A549 (cell line): ENCODE measurements around the gene MAPK1. TPM values are rescaled to one million over a fixed set of nuclear protein-coding genes. Genes with fewer than 3 reads are reported as not detected.

Source experiments
- ATAC-seq, 2 experiments: fragments of 200-7000 bp in 1 of 2; fragments of >200 bp in 1 of 2; cut with Nextera tagmentation in 1 of 2; cut with Tn5 transposase in 1 of 2; 3 replicates each; pipeline versions ENCODE4 v1.8.0 to v1.9.1; 2018 to 2020; ENCODE audit warnings: mild to moderate bottlenecking in 1 of 2, moderate library complexity in 1 of 2
- CTCF ChIA-PET: fragments of 300-600 bp; sonication (Branson Sonifier 250); formaldehyde crosslinking; extraction: SDS; loops from one replicate; lab custom pipeline; 2021; ENCODE audit warnings: antibody characterized with exemption, inconsistent platforms; lab: Yijun Ruan, JAX
- POLR2A ChIA-PET: fragments of 350-600 bp; formaldehyde crosslinking; extraction: SDS; loops from one replicate; lab custom pipeline; 2021; ENCODE audit warnings: antibody characterized with exemption, inconsistent platforms; lab: Yijun Ruan, JAX
- DNase-seq, 2 experiments: peaks; one replicate each; pipeline versions ENCODE4 v3.0.0 to v3.0.0-alpha.2; 2011 to 2016; ENCODE audit warnings: low read depth in 1 of 2, low spot score in 1 of 2
- FAIRE-seq: peaks from 2 replicates; lab custom pipeline; 2011; peaks lifted over from hg19 to GRCh38; lab: Jason Lieb, UNC
- H3K27ac ChIP-seq, 2 experiments: fragments of >200 bp; sonication (Bioruptor Twin); formaldehyde crosslinking; 3 replicates each; pipeline ENCODE4 v1.5.1; 2016 to 2017
- H3K4me1 ChIP-seq: fragments of >200 bp; sonication (Bioruptor Twin); formaldehyde crosslinking; 3 replicates; pipeline ENCODE4 v1.6.1; 2016
- H3K4me2 ChIP-seq: fragments of >200 bp; sonication (Bioruptor Twin); formaldehyde crosslinking; 3 replicates; pipeline ENCODE4 v1.6.1; 2016
- H3K4me3 ChIP-seq: fragments of >200 bp; sonication (Bioruptor Twin); formaldehyde crosslinking; 3 replicates; pipeline ENCODE4 v1.5.1; 2016
- H3K9me3 ChIP-seq: fragments of >200 bp; sonication (Bioruptor Twin); formaldehyde crosslinking; 3 replicates; pipeline ENCODE4 v1.6.1; 2016
- BHLHE40 ChIP-seq: IDR thresholded peaks from 2 replicates; pipeline ENCODE4 v1.6.1; 2012; ENCODE audit warnings: low read depth, low read length, inconsistent platforms
- CEBPB ChIP-seq, 2 experiments: fragments of >200 bp in 1 of 2; sonication (Bioruptor Twin) in 1 of 2; formaldehyde crosslinking in 1 of 2; IDR thresholded peaks; 2 replicates each; pipeline ENCODE4 v1.6.1; 2012 to 2016
- CHD4 ChIP-seq: fragments of 200-600 bp; sonication (generic); IDR thresholded peaks from 2 replicates; pipeline ENCODE4 v1.6.1; 2016; ENCODE audit warnings: antibody characterized with exemption, mild to moderate bottlenecking, borderline replicate concordance
- FOXS1 ChIP-seq: fragments of 250-450 bp; sonication (Bioruptor Pico); IDR thresholded peaks from 2 replicates; pipeline ENCODE4 v1.5.0; 2020; ENCODE audit warnings: mild to moderate bottlenecking, moderate library complexity
- GATA3 ChIP-seq: IDR thresholded peaks from 2 replicates; pipeline ENCODE4 v1.6.1; 2012; ENCODE audit warnings: borderline replicate concordance
- HOXB5 ChIP-seq: fragments of 250-450 bp; sonication (Bioruptor Pico); IDR thresholded peaks from 2 replicates; pipeline ENCODE4 v1.5.0; 2020; ENCODE audit warnings: mild to moderate bottlenecking, moderate library complexity
- KDM1A ChIP-seq: fragments of 200-600 bp; sonication (generic); IDR thresholded peaks from 2 replicates; pipeline ENCODE4 v1.6.1; 2016; ENCODE audit warnings: low read depth, mild to moderate bottlenecking
- NFE2L2 ChIP-seq: fragments of 150-350 bp; conservative IDR thresholded peaks from 2 replicates; pipeline ENCODE4 v1.6.1; 2014; ENCODE audit warnings: low read length
- NPAS2 ChIP-seq: fragments of 250-450 bp; sonication (Bioruptor Pico); IDR thresholded peaks from 2 replicates; pipeline ENCODE4 v1.8.0; 2022; ENCODE audit warnings: mild to moderate bottlenecking, moderate library complexity, borderline replicate concordance
- NR3C1 ChIP-seq: fragments of >200 bp; sonication (Bioruptor Twin); formaldehyde crosslinking; IDR thresholded peaks from 3 replicates; pipeline ENCODE4 v1.6.1; 2017
- PHF8 ChIP-seq: fragments of 200-600 bp; sonication (generic); IDR thresholded peaks from 2 replicates; pipeline ENCODE4 v1.6.1; 2016; ENCODE audit warnings: low read depth, mild to moderate bottlenecking, antibody characterized with exemption, moderate library complexity, borderline replicate concordance
- RAD21 ChIP-seq, 2 experiments: fragments of >200 bp in 1 of 2; sonication (Bioruptor Twin) in 1 of 2; formaldehyde crosslinking in 1 of 2; IDR thresholded peaks in 1 of 2; conservative IDR thresholded peaks in 1 of 2; 2 replicates in 1 of 2; 3 replicates in 1 of 2; pipeline ENCODE4 v1.6.1; 2012 to 2018; ENCODE audit warnings: inconsistent platforms in 1 of 2
- RARB ChIP-seq: fragments of 250-450 bp; sonication (Bioruptor Pico); IDR thresholded peaks from 2 replicates; pipeline ENCODE4 v1.8.0; 2021; ENCODE audit warnings: mild to moderate bottlenecking, moderate library complexity
- RFX5 ChIP-seq: fragments of 450-650 bp; IDR thresholded peaks from 2 replicates; pipeline ENCODE4 v1.7.1; 2014; ENCODE audit warnings: antibody characterized with exemption, mild to moderate bottlenecking, moderate library complexity
- RNF2 ChIP-seq: fragments of 200-600 bp; sonication (generic); IDR thresholded peaks from 2 replicates; pipeline ENCODE4 v1.6.1; 2016; ENCODE audit warnings: low read depth, mild to moderate bottlenecking, antibody characterized with exemption, moderate library complexity, borderline replicate concordance
- SREBF2 ChIP-seq: fragments of 450-650 bp; IDR thresholded peaks from 2 replicates; pipeline ENCODE4 v1.6.1; 2014; ENCODE audit warnings: mild to moderate bottlenecking, moderate library complexity
- ZC3H11A ChIP-seq: fragments of 450-650 bp; IDR thresholded peaks from 2 replicates; pipeline ENCODE4 v1.6.1; 2014; ENCODE audit warnings: antibody characterized with exemption, mild to moderate bottlenecking
- ZNF302 ChIP-seq: fragments of 250-450 bp; sonication (Bioruptor Pico); IDR thresholded peaks from 2 replicates; pipeline ENCODE4 v1.9.0; 2021; ENCODE audit warnings: inconsistent platforms, mild to moderate bottlenecking, moderate library complexity
- ZSCAN20 ChIP-seq: fragments of 250-450 bp; sonication (Bioruptor Pico); IDR thresholded peaks from 2 replicates; pipeline ENCODE4 v1.8.0; 2022; ENCODE audit warnings: mild to moderate bottlenecking, moderate library complexity
- WGBS: methylation state at CpG from one replicate; pipeline ENCODE4 v1.1.6; 2017; ENCODE audit errors: missing lambda C conversion rate; 5-methylcytosine and 5-hydroxymethylcytosine counted together
- polyA plus RNA-seq, 4 experiments: library from polyadenylated mRNA; depleted of rRNA in 3 of 4; stranded (reverse); fragments of >200 nt; fragmentation: RNase III in 1 of 4; extraction: RNeasy Plus Mini Kit Qiagen cat#74134 plus additional on column Dnase treatment in 1 of 4; gene quantifications; 2 replicates in 3 of 4; 3 replicates in 1 of 4; pipeline ENCODE4 v1.2.3, GENCODE V29; 2011 to 2017
- TF ChIP-seq, protein P1 (sequence below): IDR thresholded peaks from 2 replicates; pipeline ENCODE4 v1.6.1; 2012
- TF ChIP-seq, protein P2 (sequence below): IDR thresholded peaks from 2 replicates; pipeline ENCODE4 v1.6.1; 2012; ENCODE audit warnings: low read depth, borderline replicate concordance
- TF ChIP-seq, protein P3 (sequence below): fragments of 200-600 bp; sonication (generic); IDR thresholded peaks from 2 replicates; pipeline ENCODE4 v1.6.1; 2016; ENCODE audit warnings: antibody characterized with exemption, mild to moderate bottlenecking, moderate library complexity
- TF ChIP-seq, protein P4 (sequence below): fragments of 450-650 bp; IDR thresholded peaks from 2 replicates; pipeline ENCODE4 v1.6.1; 2014; ENCODE audit warnings: antibody characterized with exemption
- TF ChIP-seq, protein P5 (sequence below): fragments of >200 bp; sonication (Bioruptor Twin); formaldehyde crosslinking; IDR thresholded peaks from 2 replicates; pipeline ENCODE4 v1.6.1; 2016

Gene MAPK1
- polyA plus RNA-seq, 2 of the 4 experiments (the other 2 are of a cell fraction): 28.8 to 85.5 TPM

DNA sequence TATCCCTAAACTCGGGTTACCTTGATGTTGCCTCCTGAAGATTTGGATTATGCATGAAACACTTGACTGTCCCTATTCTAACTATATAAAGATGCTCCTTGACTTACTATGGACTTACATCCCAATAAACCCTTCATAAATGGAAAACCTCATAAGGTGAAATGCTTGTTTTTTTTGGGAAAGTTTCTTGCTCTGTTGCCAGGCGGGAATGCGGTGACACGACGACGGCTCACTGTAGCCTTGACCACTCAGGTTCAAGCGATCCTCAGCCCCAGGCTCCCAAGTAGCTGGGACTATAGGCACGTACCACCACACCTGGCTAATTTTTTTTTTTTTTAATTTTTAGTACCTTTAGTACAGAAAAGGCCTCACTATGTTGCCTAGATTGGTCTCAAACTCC, 10.6 kb downstream of the MAPK1 start:
- Histone ChIP-seq H3K4me1 (peaks cover 35% of the 10 kb centered on the region), H3K4me2 (no peak overlapping the region), H3K4me3 (no peak overlapping the region), H3K27ac (no peak overlapping the region), H3K9me3 (no peaks in the 10 kb centered on the region)
- CTCF ChIA-PET: no interaction called here
- WGBS: 95% methylated on average over 8 of the region's 8 CpGs
- FAIRE-seq (no peak), ATAC-seq (no peak), DNase-seq (no peak)
- POLR2A ChIA-PET: no interaction called here
- TF ChIP-seq GATA3 (no peak), NR3C1 (no peak), HOXB5 (no peak)

DNA sequence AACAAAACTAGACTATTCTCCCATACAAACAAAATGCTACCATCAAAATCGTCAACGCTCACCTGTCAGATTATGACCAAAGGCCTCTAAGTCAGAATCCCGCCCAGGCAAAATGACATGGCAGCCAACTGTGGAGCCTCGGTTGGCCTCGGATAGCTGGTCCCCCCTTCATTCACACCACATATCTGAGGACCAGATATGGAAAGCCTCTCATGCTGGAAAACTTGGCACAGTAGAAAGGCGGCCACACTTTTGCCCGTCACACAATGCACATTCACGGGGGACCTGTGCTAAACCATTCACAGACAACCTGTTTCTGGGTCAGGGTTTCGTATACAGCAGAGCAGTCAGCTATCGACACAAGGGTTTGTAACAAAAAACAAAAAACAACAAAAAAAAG, 11.2 kb downstream of the MAPK1 start:
- CTCF ChIA-PET: interaction anchor here (0.6 to 0.7 kb wide), 2 partner anchors 11 to 42 kb away, joined by 3 to 4 read pairs; no protein-coding TSS in a partner anchor
- no peak overlapping the region for H3K27ac ChIP-seq
- TF ChIP-seq CHD4: no peak
- no peak for TF ChIP-seq SREBF2
- TF ChIP-seq NFE2L2: no peak
- no peak for TF ChIP-seq KDM1A
- TF ChIP-seq ZC3H11A: no peak
- TF ChIP-seq ZSCAN20 (CRISPR knock-in tag): no peak
- TF ChIP-seq, protein P1, sequence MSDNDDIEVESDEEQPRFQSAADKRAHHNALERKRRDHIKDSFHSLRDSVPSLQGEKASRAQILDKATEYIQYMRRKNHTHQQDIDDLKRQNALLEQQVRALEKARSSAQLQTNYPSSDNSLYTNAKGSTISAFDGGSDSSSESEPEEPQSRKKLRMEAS: no peak
- TF ChIP-seq, all 56 proteins: peak for 0
- POLR2A ChIA-PET: no interaction called here
- DNase-seq (no peak), FAIRE-seq (no peak), ATAC-seq (no peak)
- Histone ChIP-seq H3K9me3 (no peaks in the 10 kb centered on the region), H3K4me3 (no peak overlapping the region), H3K4me2 (no peak overlapping the region), H3K4me1 (peaks cover 28% of the 10 kb centered on the region)
- 91% methylated on average over 10 of the region's 10 CpGs for WGBS

DNA sequence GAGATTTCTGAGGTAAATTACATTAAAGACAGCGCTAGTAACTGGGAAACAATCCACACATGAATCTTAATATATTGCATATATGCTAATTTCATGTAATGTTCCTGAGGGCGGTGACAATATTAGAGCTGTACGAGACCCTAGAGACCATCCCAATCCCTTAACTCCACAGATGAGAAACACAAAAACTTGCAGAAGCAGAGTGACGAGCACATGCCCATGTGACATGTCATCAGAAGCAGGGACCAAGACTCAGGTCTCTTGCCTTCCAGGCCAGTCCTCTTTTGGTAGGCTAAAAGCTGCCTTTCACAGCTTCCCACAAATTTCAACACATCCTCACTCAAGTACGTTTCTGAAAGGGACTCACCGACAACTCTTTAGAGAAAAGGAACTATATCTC, 11.8 kb downstream of the MAPK1 start:
- POLR2A ChIA-PET: no interaction called here

DNA sequence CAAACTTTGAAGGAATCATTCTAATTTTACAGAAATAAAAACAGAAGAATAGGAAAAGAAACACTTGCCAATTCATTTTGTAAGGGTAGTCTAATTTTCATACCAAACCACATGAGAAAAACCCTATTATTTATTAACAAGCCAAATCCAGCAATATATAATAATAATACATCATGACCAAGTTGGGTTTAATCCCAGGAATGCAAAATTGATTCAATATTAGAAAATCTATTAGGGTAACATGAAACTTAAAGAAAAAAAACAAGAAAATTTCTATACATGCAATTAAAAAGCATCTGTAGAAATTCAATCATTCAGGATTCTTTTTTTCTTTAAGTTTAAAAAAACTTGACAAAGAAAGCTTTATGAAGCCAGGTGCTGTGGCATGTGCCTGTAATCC, 16.8 kb downstream of the MAPK1 start:
- no peak overlapping the region for H3K27ac ChIP-seq
- POLR2A ChIA-PET: no interaction called here
- no peak overlapping the region for H3K4me3 ChIP-seq
- TF ChIP-seq, protein P2, sequence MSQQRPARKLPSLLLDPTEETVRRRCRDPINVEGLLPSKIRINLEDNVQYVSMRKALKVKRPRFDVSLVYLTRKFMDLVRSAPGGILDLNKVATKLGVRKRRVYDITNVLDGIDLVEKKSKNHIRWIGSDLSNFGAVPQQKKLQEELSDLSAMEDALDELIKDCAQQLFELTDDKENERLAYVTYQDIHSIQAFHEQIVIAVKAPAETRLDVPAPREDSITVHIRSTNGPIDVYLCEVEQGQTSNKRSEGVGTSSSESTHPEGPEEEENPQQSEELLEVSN: no peak
- TF ChIP-seq CHD4: no peak
- TF ChIP-seq, protein P3, sequence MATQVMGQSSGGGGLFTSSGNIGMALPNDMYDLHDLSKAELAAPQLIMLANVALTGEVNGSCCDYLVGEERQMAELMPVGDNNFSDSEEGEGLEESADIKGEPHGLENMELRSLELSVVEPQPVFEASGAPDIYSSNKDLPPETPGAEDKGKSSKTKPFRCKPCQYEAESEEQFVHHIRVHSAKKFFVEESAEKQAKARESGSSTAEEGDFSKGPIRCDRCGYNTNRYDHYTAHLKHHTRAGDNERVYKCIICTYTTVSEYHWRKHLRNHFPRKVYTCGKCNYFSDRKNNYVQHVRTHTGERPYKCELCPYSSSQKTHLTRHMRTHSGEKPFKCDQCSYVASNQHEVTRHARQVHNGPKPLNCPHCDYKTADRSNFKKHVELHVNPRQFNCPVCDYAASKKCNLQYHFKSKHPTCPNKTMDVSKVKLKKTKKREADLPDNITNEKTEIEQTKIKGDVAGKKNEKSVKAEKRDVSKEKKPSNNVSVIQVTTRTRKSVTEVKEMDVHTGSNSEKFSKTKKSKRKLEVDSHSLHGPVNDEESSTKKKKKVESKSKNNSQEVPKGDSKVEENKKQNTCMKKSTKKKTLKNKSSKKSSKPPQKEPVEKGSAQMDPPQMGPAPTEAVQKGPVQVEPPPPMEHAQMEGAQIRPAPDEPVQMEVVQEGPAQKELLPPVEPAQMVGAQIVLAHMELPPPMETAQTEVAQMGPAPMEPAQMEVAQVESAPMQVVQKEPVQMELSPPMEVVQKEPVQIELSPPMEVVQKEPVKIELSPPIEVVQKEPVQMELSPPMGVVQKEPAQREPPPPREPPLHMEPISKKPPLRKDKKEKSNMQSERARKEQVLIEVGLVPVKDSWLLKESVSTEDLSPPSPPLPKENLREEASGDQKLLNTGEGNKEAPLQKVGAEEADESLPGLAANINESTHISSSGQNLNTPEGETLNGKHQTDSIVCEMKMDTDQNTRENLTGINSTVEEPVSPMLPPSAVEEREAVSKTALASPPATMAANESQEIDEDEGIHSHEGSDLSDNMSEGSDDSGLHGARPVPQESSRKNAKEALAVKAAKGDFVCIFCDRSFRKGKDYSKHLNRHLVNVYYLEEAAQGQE: no peak
- TF ChIP-seq RNF2: no peak
- TF ChIP-seq ZSCAN20 (CRISPR knock-in tag): no peak
- TF ChIP-seq FOXS1: no peak
- no peak for TF ChIP-seq ZNF302
- no peak for TF ChIP-seq CEBPB (IDR thresholded peaks at IDR 0.05)
- TF ChIP-seq RARB (CRISPR knock-in tag): no peak
- TF ChIP-seq PHF8: no peak
- TF ChIP-seq, protein P4, sequence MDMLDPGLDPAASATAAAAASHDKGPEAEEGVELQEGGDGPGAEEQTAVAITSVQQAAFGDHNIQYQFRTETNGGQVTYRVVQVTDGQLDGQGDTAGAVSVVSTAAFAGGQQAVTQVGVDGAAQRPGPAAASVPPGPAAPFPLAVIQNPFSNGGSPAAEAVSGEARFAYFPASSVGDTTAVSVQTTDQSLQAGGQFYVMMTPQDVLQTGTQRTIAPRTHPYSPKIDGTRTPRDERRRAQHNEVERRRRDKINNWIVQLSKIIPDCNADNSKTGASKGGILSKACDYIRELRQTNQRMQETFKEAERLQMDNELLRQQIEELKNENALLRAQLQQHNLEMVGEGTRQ: no peak
- TF ChIP-seq, protein P5, sequence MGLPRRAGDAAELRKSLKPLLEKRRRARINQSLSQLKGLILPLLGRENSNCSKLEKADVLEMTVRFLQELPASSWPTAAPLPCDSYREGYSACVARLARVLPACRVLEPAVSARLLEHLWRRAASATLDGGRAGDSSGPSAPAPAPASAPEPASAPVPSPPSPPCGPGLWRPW: no peak
- no peak for TF ChIP-seq RAD21 (conservative IDR thresholded peaks at IDR 0.05 in 1 of 2, IDR thresholded peaks at IDR 0.05 in 1 of 2)
- TF ChIP-seq BHLHE40: no peak
- TF ChIP-seq RFX5: no peak

More for the DNA sequence above, 11.8 kb downstream of the MAPK1 start:
- no peak for TF ChIP-seq CHD4
- no peak for TF ChIP-seq NPAS2 (CRISPR knock-in tag)
- H3K27ac ChIP-seq: no peak overlapping the region
- no peaks in the 10 kb centered on the region for H3K9me3 ChIP-seq
- H3K4me2 ChIP-seq: no peak overlapping the region
- FAIRE-seq (no peak), DNase-seq (no peak), ATAC-seq (no peak)
- H3K4me1 ChIP-seq: peaks cover 26% of the 10 kb centered on the region
- CTCF ChIA-PET: interaction anchor here (0.6 kb wide), 1 partner anchor 11 kb away, joined by 4 read pairs; no protein-coding TSS in a partner anchor
- H3K4me3 ChIP-seq: no peak overlapping the region
- WGBS: 88% methylated on average over 6 of the region's 6 CpGs

More for the DNA sequence above, 16.8 kb downstream of the MAPK1 start:
- CTCF ChIA-PET: no interaction called here
- H3K4me1 ChIP-seq: peaks cover 22% of the 10 kb centered on the region; the same call in 2 of the 3 replicates
- no peaks in the 10 kb centered on the region for H3K9me3 ChIP-seq
- H3K4me2 ChIP-seq: no peak overlapping the region
- DNase-seq: no peak
- ATAC-seq: no peak
- FAIRE-seq: no peak
